Stomach (tissue), 4 donors: ENCODE results near the gene ATP10B.

Experiments
- CTCF ChIP-seq, 7 experiments: fragments of 450-650 bp in 4 of 7; fragments of 200-600 bp in 3 of 7; sonication (generic) in 3 of 7; IDR thresholded peaks; one replicate each; pipeline ENCODE4 v1.5.1; 2016 to 2019; ENCODE audit warnings: antibody characterized with exemption in 7 of 7, control low read depth in 2 of 7, mild to moderate bottlenecking in 1 of 7
- EP300 ChIP-seq: sonication (generic); formaldehyde crosslinking; IDR thresholded peaks from one replicate; pipeline ENCODE4 v1.6.1; 2017; ENCODE audit warnings: antibody characterized with exemption
- POLR2A ChIP-seq, 4 donors: fragments of 450-650 bp; IDR thresholded peaks; one replicate each; pipeline ENCODE4 v1.6.1; 2016; ENCODE audit warnings: antibody characterized with exemption in 4 of 4, control low read depth in 2 of 4, mild to moderate bottlenecking in 1 of 4, moderate library complexity in 1 of 4
- POLR2AphosphoS5 ChIP-seq, 3 donors: sonication (generic); formaldehyde crosslinking; IDR thresholded peaks; one replicate each; pipeline ENCODE4 v1.6.1; 2016; ENCODE audit warnings: antibody characterized with exemption in 3 of 3

- TF ChIP-seq CTCF (IDR thresholded peaks at IDR 0.05) (no peak), POLR2AphosphoS5 (IDR thresholded peaks at IDR 0.05) (no peak), POLR2A (IDR thresholded peaks at IDR 0.05) (no peak), EP300 (no peak)
Measured at GRCh38 chr5:160797020-160797419, 55.0 kb downstream of the ATP10B start.
